D721Med (cell line): ENCODE measurements around the gene TMEM121.

Experiments used
- DNase-seq: peaks from one replicate; pipeline ENCODE4 v3.0.0; 2011; ENCODE audit warnings: low spot score; ENCODE audit not compliant: insufficient read length
- FAIRE-seq: peaks from 2 replicates; lab custom pipeline; 2011; peaks lifted over from hg19 to GRCh38; lab: Jason Lieb, UNC
- TF ChIP-seq, protein P1 (sequence below): IDR thresholded peaks from 2 replicates; pipeline ENCODE4 v1.5.1; 2012; ENCODE audit warnings: mild to moderate bottlenecking, control low read depth; ENCODE audit not compliant: insufficient read depth; ENCODE audit errors: missing control alignments

Gene TMEM121

GRCh38 chr14:105496831-105497591, 29.4 kb upstream of the TMEM121 start:
- FAIRE-seq (no peak), DNase-seq (no peak)
- TF ChIP-seq, protein P1, sequence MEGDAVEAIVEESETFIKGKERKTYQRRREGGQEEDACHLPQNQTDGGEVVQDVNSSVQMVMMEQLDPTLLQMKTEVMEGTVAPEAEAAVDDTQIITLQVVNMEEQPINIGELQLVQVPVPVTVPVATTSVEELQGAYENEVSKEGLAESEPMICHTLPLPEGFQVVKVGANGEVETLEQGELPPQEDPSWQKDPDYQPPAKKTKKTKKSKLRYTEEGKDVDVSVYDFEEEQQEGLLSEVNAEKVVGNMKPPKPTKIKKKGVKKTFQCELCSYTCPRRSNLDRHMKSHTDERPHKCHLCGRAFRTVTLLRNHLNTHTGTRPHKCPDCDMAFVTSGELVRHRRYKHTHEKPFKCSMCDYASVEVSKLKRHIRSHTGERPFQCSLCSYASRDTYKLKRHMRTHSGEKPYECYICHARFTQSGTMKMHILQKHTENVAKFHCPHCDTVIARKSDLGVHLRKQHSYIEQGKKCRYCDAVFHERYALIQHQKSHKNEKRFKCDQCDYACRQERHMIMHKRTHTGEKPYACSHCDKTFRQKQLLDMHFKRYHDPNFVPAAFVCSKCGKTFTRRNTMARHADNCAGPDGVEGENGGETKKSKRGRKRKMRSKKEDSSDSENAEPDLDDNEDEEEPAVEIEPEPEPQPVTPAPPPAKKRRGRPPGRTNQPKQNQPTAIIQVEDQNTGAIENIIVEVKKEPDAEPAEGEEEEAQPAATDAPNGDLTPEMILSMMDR = no peak

DNA sequence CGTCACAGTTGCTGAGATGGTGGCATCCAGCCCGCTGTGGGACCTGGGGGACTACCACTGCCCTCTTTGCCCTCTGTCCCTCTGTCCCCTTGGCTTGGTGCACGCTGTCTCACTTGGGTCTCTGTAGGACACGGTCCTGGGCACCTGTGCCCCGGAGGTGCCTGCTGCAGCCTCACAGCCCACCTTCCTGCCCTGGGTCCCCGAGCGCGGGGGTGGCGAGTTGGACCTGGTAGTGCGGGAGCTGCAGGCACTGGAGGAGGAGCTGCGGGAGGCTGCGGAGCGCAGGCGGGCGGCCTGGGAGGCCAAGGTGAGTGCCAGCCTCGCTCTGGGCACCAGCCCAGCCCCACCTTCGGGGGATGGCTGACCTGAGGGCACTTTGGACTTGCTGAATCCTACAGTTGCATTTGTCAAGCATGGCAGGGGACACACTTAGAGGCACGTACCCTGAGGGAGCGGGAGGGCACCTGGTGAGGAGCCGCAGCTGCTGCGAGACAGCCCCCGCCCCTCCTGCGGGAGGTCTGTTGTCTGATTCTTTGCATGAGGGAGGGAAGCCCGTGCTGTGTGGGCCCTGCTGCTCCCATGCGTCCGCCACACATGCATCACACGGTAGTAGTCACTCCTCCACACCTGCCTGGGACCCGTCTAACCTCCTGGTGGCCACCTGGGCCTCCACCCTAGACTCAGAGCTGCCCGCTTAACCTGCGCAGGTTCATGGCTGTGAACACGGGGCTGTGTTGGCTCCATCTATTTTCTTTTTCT, 28.5 kb upstream of the TMEM121 start:
- FAIRE-seq (no peak), DNase-seq (no peak)
- TF ChIP-seq, protein P1 = no peak

DNA sequence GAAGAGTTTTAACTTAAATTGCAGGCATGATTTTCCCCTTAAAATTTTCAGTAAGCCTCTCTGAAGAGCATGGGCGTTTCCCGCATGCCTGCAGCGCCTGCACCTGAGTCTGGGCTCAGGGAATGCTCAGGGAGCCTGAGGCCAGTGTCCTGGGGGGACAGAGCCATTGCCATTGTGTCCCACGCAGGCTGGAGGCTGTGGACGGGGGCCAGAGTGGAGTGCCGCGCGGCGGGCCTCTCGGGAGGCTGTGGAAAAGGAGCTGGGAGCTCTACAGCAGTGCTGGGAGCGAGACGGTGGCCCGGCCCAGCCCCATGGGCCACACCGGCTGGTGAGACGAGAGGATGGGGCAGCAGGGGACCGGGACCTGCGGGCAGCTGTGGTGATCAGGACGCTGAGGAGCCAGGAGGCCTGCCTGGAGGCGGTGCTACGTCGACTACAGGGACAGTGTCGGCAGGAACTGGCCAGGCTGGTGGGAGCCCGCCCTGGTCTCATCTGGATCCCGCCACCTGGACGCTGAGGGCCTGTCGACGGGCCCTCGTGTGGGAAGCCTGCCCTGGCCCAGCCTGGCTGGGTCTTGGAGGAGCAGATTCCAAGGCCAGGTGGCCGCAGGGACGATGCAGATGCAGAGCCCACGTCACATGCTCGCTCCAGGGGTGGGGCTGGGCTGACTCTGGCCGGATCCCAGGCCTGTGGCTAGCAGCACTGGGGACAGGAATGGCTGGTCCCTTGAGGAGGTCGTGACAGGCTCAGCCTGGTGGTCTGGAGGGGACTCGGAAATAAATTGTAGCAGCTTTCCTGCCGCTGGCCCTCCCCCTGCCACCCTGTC, 27.7 kb upstream of the TMEM121 start:
- DNase-seq (no peak), FAIRE-seq (no peak)
- TF ChIP-seq, protein P1 = no peak

- FAIRE-seq (no peak), DNase-seq (no peak)
- TF ChIP-seq, protein P1 = no peak
Measured at GRCh38 chr14:105499256-105500035, 26.9 kb upstream of the TMEM121 start.

DNA sequence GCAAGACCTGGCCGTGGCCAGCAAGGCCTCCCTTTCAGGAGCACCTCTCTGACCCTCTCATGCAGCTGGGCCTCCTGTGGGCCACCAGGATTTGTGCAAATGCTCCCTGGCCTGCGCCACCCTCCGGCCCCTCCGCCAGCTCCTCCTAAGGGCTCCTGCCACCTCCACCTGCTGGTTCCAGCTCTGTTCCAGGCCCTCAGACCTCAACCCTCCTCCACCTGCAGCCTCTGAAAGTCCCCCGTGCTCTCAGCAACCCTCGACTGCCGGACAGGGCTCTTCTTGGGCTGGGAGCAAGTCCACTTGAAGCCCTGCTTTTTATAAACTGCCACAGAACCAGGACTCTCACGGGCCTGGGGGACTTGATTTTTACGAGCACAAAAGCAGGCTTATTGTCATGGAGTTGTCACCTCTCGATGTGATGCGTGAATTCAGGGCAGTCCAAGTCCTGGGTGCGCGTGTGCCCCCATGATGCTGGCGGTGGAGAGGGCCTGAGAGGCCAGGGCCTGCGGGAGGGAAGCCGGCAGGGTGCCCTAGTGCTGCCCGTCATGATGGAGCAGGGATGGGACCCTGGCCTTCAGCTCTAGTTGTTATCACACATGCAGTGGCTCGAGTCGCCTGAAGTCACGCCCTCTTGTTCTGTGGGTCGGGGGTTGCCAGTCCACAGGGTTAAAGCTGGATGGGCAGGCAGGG, 26.2 kb upstream of the TMEM121 start:
- TF ChIP-seq, protein P1 = no peak
- FAIRE-seq (no peak), DNase-seq (no peak)

DNA sequence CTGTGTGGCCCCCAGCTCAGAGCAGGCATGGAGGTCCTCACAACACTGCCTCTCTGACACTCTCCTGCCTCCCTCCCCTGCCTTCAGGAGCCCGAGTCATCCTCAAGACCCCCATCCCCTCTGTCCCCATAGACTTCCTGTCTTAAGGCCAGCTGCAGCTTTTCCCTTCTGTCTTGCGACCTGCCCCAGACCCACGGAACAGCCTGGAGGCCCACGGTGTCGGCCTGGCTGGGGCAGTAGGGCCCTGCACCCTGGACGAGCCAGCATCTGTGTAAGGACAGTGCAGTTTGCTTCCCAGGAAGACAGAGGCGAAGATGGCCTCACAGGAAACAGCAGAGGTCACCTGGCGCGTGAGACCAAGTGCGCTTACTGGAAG, 25.7 kb upstream of the TMEM121 start:
- FAIRE-seq (no peak), DNase-seq (no peak)
- TF ChIP-seq, protein P1 = no peak
